MM.1S (cell line): Measurements from ENCODE around the gene ZNF444.

Source experiments
- DNase-seq: peaks from one replicate; pipeline ENCODE4 v3.0.0-alpha.2; 2015
- H2AFZ ChIP-seq: fragments of 300-600 bp; sonication (generic); 2 replicates; pipeline ENCODE4 v1.6.0; 2016; ENCODE audit warnings: antibody characterized with exemption, low read length
- H3F3A ChIP-seq: fragments of 300-600 bp; sonication (generic); 2 replicates; pipeline ENCODE4 v1.6.1; 2016; ENCODE audit warnings: mild to moderate bottlenecking, antibody characterized with exemption, low read length, moderate library complexity, mixed read lengths; ENCODE audit not compliant: insufficient read depth
- H3K27ac ChIP-seq: fragments of 300-600 bp; sonication (generic); 2 replicates; pipeline ENCODE4 v1.5.1; 2016; ENCODE audit warnings: mild to moderate bottlenecking, low read length
- H3K27me3 ChIP-seq: fragments of 300-600 bp; sonication (generic); replicated peaks from 2 replicates; pipeline ENCODE4 v1.6.0; 2016; ENCODE audit warnings: low read length; ENCODE audit not compliant: insufficient read depth
- H3K36me3 ChIP-seq: fragments of 300-600 bp; sonication (generic); replicated peaks from 2 replicates; pipeline ENCODE4 v1.6.1; 2016; ENCODE audit warnings: mild to moderate bottlenecking, low read length, mixed read lengths; ENCODE audit not compliant: insufficient read depth
- H3K4me1 ChIP-seq: fragments of 300-600 bp; sonication (generic); 2 replicates; pipeline ENCODE4 v1.6.1; 2016; ENCODE audit warnings: low read length, mixed read lengths
- H3K4me2 ChIP-seq: fragments of 300-600 bp; sonication (generic); 2 replicates; pipeline ENCODE4 v1.6.0; 2016; ENCODE audit warnings: low read depth, low read length
- H3K4me3 ChIP-seq: fragments of 300-600 bp; sonication (generic); 2 replicates; pipeline ENCODE4 v1.5.1; 2016; ENCODE audit warnings: low read length, mixed read lengths
- H3K79me2 ChIP-seq: fragments of 300-600 bp; sonication (generic); 2 replicates; pipeline ENCODE4 v1.6.1; 2016; ENCODE audit warnings: mixed run types, low read length, mixed read lengths
- H3K9ac ChIP-seq: fragments of 300-600 bp; sonication (generic); 2 replicates; pipeline ENCODE4 v1.6.1; 2016; ENCODE audit warnings: low read length, mixed read lengths
- H3K9me2 ChIP-seq: fragments of 300-600 bp; sonication (generic); replicated peaks from 2 replicates; pipeline ENCODE4 v1.6.1; 2016; ENCODE audit warnings: mild to moderate bottlenecking, low read length, mixed read lengths; ENCODE audit not compliant: insufficient read depth
- H3K9me3 ChIP-seq: fragments of 300-600 bp; sonication (generic); replicated peaks from 2 replicates; pipeline ENCODE4 v1.6.1; 2016; ENCODE audit warnings: mild to moderate bottlenecking, low read length, mixed read lengths; ENCODE audit not compliant: insufficient read depth
- H4K20me1 ChIP-seq: fragments of 300-600 bp; sonication (generic); 2 replicates; pipeline ENCODE4 v1.6.1; 2016; ENCODE audit warnings: mild to moderate bottlenecking, low read length, moderate library complexity, mixed read lengths; ENCODE audit not compliant: insufficient read depth
- EZH2 ChIP-seq: fragments of 300-600 bp; sonication (generic); optimal IDR thresholded peaks from 2 replicates; pipeline ENCODE3; 2017; ENCODE audit warnings: low read depth, mild to moderate bottlenecking, antibody characterized with exemption, low read length, mixed read lengths
- EZH2phosphoT487 ChIP-seq: fragments of 300-600 bp; sonication (generic); IDR thresholded peaks from 2 replicates; pipeline ENCODE4 v1.6.1; 2018; ENCODE audit warnings: antibody characterized with exemption, low read length
- TF ChIP-seq, protein P1 (sequence below): fragments of 300-600 bp; sonication (generic); IDR thresholded peaks from 2 replicates; pipeline ENCODE4 v1.5.1; 2016; ENCODE audit warnings: antibody characterized with exemption, low read length, mixed read lengths

ZNF444 gene

GRCh38 chr19:56159622-56160271 is 18.7 kb downstream of the ZNF444 start:
- DNase-seq: no peak
- no peaks in the 10 kb centered on the region for H4K20me1 ChIP-seq
- no peak overlapping the region for H3K4me3 ChIP-seq
- H3K79me2 ChIP-seq: no peaks in the 10 kb centered on the region
- TF ChIP-seq EZH2 (no peak), EZH2phosphoT487 (no peak)
- TF ChIP-seq, protein P1, sequence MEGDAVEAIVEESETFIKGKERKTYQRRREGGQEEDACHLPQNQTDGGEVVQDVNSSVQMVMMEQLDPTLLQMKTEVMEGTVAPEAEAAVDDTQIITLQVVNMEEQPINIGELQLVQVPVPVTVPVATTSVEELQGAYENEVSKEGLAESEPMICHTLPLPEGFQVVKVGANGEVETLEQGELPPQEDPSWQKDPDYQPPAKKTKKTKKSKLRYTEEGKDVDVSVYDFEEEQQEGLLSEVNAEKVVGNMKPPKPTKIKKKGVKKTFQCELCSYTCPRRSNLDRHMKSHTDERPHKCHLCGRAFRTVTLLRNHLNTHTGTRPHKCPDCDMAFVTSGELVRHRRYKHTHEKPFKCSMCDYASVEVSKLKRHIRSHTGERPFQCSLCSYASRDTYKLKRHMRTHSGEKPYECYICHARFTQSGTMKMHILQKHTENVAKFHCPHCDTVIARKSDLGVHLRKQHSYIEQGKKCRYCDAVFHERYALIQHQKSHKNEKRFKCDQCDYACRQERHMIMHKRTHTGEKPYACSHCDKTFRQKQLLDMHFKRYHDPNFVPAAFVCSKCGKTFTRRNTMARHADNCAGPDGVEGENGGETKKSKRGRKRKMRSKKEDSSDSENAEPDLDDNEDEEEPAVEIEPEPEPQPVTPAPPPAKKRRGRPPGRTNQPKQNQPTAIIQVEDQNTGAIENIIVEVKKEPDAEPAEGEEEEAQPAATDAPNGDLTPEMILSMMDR: no peak
- no peak overlapping the region for H2AFZ ChIP-seq
- H3K9me3 ChIP-seq: no peaks in the 10 kb centered on the region
- H3K27ac ChIP-seq: no peak overlapping the region
- H3K9me2 ChIP-seq: no peaks in the 10 kb centered on the region
- no peaks in the 10 kb centered on the region for H3K27me3 ChIP-seq
- no peak overlapping the region for H3K9ac ChIP-seq
- H3K4me1 ChIP-seq: no peaks in the 10 kb centered on the region
- no peak overlapping the region for H3K4me2 ChIP-seq
- H3K36me3 ChIP-seq: no peaks in the 10 kb centered on the region
- H3F3A ChIP-seq: no peaks in the 10 kb centered on the region

DNA sequence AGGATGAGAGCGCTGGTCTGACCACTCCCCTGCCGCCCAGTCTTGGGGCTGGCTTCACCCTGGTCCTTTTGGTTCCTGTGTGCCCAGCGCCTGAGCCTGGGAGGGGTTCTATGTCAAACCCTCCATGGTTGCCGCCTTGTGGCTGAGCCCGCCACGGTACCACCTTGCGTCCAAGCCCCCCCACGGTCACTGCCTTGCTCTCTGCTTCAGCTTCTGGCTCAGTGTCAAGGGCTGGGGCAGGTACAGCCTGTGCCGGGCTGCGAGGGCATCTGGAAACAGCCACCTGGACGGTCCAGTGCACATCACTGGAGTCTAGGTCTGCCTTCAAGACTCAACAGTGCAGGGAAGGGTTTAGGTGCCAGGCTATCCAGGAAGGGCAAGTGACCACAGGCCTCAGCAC is 20.4 kb downstream of the ZNF444 start:
- Histone ChIP-seq H3K9me2 (no peaks in the 10 kb centered on the region), H4K20me1 (no peaks in the 10 kb centered on the region), H3K36me3 (no peaks in the 10 kb centered on the region), H3K4me3 (no peak overlapping the region), H3K27me3 (no peaks in the 10 kb centered on the region), H3K79me2 (no peaks in the 10 kb centered on the region), H3K27ac (no peak overlapping the region), H3K4me1 (no peaks in the 10 kb centered on the region), H3F3A (no peaks in the 10 kb centered on the region), H2AFZ (no peak overlapping the region), H3K9ac (no peak overlapping the region), H3K9me3 (no peaks in the 10 kb centered on the region), H3K4me2 (no peak overlapping the region)
- no peak for TF ChIP-seq EZH2phosphoT487
- TF ChIP-seq EZH2: no peak
- TF ChIP-seq, protein P1: no peak
- DNase-seq: no peak

DNA sequence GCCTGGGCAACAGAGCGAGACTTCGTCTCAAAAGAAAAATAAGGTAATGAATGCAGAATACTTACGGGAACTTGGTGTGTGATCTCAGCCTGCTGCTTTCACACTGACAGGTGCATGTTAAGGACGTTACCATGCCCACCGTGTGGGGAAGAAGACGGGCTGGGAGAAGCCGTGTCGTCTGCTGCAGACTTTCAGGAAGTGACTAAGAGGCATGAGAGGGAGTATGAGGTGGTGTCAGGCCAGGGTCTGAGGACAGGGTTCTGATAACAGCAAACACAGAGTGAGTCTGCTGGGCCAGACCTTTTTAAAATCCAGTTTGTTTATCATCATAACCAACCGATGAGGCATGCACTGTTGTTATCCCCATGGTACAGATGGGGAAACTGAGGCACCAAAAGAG is 21.2 kb downstream of the ZNF444 start:
- Histone ChIP-seq H3K79me2 (no peaks in the 10 kb centered on the region), H2AFZ (no peak overlapping the region), H3K4me2 (no peak overlapping the region), H3K27ac (no peak overlapping the region), H3K27me3 (peaks cover 4% of the 10 kb centered on the region; the same call in 1 of the 2 replicates), H4K20me1 (no peaks in the 10 kb centered on the region), H3K9ac (no peak overlapping the region), H3K36me3 (no peaks in the 10 kb centered on the region), H3K4me3 (no peak overlapping the region), H3K4me1 (no peaks in the 10 kb centered on the region), H3K9me2 (no peaks in the 10 kb centered on the region), H3K9me3 (no peaks in the 10 kb centered on the region), H3F3A (no peaks in the 10 kb centered on the region)
- no peak for DNase-seq
- TF ChIP-seq, protein P1: no peak
- TF ChIP-seq EZH2phosphoT487: no peak
- TF ChIP-seq EZH2: no peak
